MCF 10A (cell line): ENCODE results near the gene VTCN1. TPM values are rescaled to one million over a fixed set of nuclear protein-coding genes. Genes with fewer than 3 reads are reported as not detected.

Source experiments
- BruUV-seq: library from RNA; stranded (reverse); fragments of 400-500 nt; replicated peaks from 2 replicates; lab custom pipeline; 2021; lab: Mats Ljungman, UMichigan
- CTCF ChIA-PET: fragments of 300-600 bp; sonication (Branson Sonifier 250); formaldehyde crosslinking; extraction: SDS; loops from one replicate; lab custom pipeline; 2021; ENCODE audit warnings: antibody characterized with exemption, inconsistent platforms; lab: Yijun Ruan, JAX
- POLR2A ChIA-PET: fragments of 300-600, 350-650 bp; sonication (Branson Sonifier 250); formaldehyde crosslinking; extraction: SDS; loops from one replicate; lab custom pipeline; 2020; ENCODE audit warnings: antibody characterized with exemption, inconsistent platforms; lab: Yijun Ruan, JAX
- DNase-seq: peaks from one replicate; pipeline ENCODE4 v3.0.0-alpha.2; 2018; ENCODE audit not compliant: unreplicated experiment
- H3K27ac Mint-ChIP-seq: one replicate; pipeline ENCODE4 v1.8.0; 2022; ENCODE audit warnings: mild to moderate bottlenecking, low read depth, mixed read lengths; ENCODE audit not compliant: unreplicated experiment
- H3K27me3 Mint-ChIP-seq: one replicate; pipeline ENCODE4 v1.8.0; 2022; ENCODE audit warnings: mixed read lengths; ENCODE audit not compliant: insufficient read depth, unreplicated experiment
- H3K36me3 Mint-ChIP-seq: one replicate; pipeline ENCODE4 v1.8.0; 2022; ENCODE audit warnings: mild to moderate bottlenecking, moderate library complexity, mixed read lengths; ENCODE audit not compliant: insufficient read depth, unreplicated experiment
- H3K4me1 Mint-ChIP-seq: one replicate; pipeline ENCODE4 v1.8.0; 2022; ENCODE audit warnings: mixed read lengths; ENCODE audit not compliant: insufficient read depth, unreplicated experiment
- H3K4me3 Mint-ChIP-seq: one replicate; pipeline ENCODE4 v1.8.0; 2022; ENCODE audit warnings: mild to moderate bottlenecking, moderate library complexity, mixed read lengths; ENCODE audit not compliant: unreplicated experiment
- H3K9me3 Mint-ChIP-seq: one replicate; pipeline ENCODE4 v1.8.0; 2022; ENCODE audit warnings: mixed read lengths; ENCODE audit not compliant: unreplicated experiment
- intact Hi-C: fragments of 100-400 bp; cut with micrococcal nuclease; formaldehyde crosslinking; loops from 2 replicates; pipeline ENCODE4 v1.14.1; 2022
- total RNA-seq: library from RNA; stranded (reverse); gene quantifications from 2 replicates; pipeline ENCODE4 v1.2.3, GENCODE V29; 2022
- TF ChIP-seq, protein P1 (sequence below): fragments of 200-600 bp; IDR thresholded peaks from one replicate; pipeline ENCODE4 v1.8.0; 2022; ENCODE audit warnings: antibody characterized with exemption, mild to moderate bottlenecking; ENCODE audit not compliant: unreplicated experiment

The VTCN1 gene
- total RNA-seq, 1 experiment from 2014 or later: not detected

DNA sequence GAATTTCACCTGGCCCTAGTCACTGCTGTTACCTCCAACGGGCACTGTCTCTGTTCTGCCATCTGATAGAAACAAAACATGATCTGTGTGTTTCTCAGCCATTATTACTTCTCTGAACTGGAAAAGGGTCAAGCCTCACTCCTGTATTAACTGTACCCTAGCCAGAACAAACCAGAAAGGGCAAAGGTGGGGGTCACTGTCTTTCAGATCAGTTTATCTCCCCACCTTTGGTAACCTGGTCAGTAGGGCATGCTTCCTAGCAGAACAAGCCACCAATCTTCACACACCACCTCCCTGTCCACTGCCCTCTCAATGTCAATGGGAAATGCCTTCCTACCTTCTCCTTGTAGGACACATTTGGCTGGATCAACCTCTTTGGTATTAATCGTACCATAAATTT is 93.0 kb downstream of the VTCN1 start:
- Mint-ChIP-seq H3K9me3 (no peaks in the 10 kb centered on the region), H3K4me1 (no peaks in the 10 kb centered on the region), H3K27me3 (no peaks in the 10 kb centered on the region), H3K4me3 (no peak overlapping the region), H3K36me3 (no peaks in the 10 kb centered on the region), H3K27ac (no peak overlapping the region)
- no peak for DNase-seq
- TF ChIP-seq, protein P1, sequence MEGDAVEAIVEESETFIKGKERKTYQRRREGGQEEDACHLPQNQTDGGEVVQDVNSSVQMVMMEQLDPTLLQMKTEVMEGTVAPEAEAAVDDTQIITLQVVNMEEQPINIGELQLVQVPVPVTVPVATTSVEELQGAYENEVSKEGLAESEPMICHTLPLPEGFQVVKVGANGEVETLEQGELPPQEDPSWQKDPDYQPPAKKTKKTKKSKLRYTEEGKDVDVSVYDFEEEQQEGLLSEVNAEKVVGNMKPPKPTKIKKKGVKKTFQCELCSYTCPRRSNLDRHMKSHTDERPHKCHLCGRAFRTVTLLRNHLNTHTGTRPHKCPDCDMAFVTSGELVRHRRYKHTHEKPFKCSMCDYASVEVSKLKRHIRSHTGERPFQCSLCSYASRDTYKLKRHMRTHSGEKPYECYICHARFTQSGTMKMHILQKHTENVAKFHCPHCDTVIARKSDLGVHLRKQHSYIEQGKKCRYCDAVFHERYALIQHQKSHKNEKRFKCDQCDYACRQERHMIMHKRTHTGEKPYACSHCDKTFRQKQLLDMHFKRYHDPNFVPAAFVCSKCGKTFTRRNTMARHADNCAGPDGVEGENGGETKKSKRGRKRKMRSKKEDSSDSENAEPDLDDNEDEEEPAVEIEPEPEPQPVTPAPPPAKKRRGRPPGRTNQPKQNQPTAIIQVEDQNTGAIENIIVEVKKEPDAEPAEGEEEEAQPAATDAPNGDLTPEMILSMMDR: no peak
- no TSS peak for BruUV-seq
- POLR2A ChIA-PET: no interaction called here
- CTCF ChIA-PET: interaction anchor here (1.0 to 1.9 kb wide), 3 partner anchors 9 to 11 kb away, joined by 3 to 10 read pairs (median 4); no protein-coding TSS in a partner anchor
- intact Hi-C loops: no loop called here

DNA sequence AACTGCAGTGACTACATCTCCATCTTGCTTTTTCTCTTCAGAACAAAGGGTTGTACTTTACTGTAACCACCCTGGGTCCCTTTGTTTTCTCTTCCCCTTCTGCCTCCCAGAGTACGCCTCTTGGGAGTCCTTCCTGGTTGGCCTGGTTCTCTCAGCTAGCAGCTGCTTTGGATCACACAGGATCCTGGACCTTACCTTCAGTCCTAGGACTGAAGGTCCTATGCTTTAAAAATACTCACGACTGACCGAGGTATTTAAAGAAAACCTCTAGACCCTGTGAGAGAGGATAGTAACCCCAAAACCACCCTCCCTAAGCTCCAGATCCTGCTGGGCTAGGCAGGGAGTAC is 94.0 kb downstream of the VTCN1 start:
- no TSS peak for BruUV-seq
- no peaks in the 10 kb centered on the region for H3K4me1 Mint-ChIP-seq
- POLR2A ChIA-PET: no interaction called here

DNA sequence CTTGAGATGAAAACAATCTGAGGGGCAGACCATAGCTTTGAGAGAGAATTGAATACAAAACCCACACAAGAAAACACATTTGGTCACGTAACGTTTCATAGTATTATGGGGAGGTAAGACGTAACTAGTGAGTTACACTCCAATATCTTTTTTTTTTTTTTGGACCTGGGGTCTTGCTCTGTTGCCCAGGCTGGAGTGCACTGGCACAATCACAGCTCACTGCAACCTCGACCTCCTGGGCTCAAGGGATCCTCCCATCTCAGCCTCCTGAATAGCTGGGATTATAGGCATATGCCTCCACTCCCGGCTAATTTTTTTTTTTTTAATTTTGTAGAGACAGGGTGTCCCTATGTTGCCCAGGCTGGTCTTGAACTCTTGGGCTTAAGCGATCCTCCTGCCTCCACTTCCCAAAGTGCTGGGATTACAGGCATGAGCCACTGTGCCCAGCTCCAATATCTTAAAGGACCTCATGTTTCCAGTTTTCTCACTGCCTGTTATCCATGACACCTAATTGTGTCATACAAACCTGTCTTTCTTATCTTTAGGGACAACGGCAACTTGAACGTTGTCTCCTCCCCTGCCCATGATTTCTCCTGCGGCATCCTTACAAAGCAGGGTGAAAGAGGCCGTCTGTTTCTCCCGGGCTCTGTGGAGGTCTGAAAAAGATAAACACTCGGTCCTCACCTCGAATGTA is 94.5 kb downstream of the VTCN1 start:
- TF ChIP-seq, protein P1: no peak
- ChIA-PET CTCF (interaction anchor here (0.5 to 2.9 kb wide), 8 partner anchors 8 to 899 kb away, joined by 3 to 14 read pairs (median 3); partner anchors contain the start of gene TTF2), POLR2A (interaction anchor here (1.4 kb wide), 1 partner anchor 23 kb away, joined by 4 read pairs; no protein-coding TSS in a partner anchor)
- Mint-ChIP-seq H3K27ac (no peak overlapping the region), H3K4me1 (no peaks in the 10 kb centered on the region), H3K4me3 (no peak overlapping the region), H3K27me3 (no peaks in the 10 kb centered on the region), H3K36me3 (no peaks in the 10 kb centered on the region), H3K9me3 (no peaks in the 10 kb centered on the region)
- BruUV-seq: no TSS peak
- intact Hi-C loops: no loop called here
- DNase-seq: no peak

More for the DNA sequence above, 94.0 kb downstream of the VTCN1 start:
- intact Hi-C loops: no loop called here
- CTCF ChIA-PET: interaction anchor here (0.5 to 1.1 kb wide), 7 partner anchors 8 to 899 kb away, joined by 3 to 4 read pairs (median 3); partner anchors contain the start of gene TTF2
- no peak overlapping the region for H3K4me3 Mint-ChIP-seq
- H3K27ac Mint-ChIP-seq: no peak overlapping the region
- no peak for DNase-seq
- H3K27me3 Mint-ChIP-seq: no peaks in the 10 kb centered on the region
- H3K36me3 Mint-ChIP-seq: no peaks in the 10 kb centered on the region
- TF ChIP-seq, protein P1: no peak
- no peaks in the 10 kb centered on the region for H3K9me3 Mint-ChIP-seq

GRCh38 chr1:117114877-117115276 is 95.8 kb downstream of the VTCN1 start:
- Mint-ChIP-seq H3K4me3 (no peak overlapping the region), H3K36me3 (no peaks in the 10 kb centered on the region), H3K4me1 (peaks cover 9% of the 10 kb centered on the region), H3K27me3 (no peaks in the 10 kb centered on the region), H3K27ac (no peak overlapping the region), H3K9me3 (no peaks in the 10 kb centered on the region)
- CTCF ChIA-PET: interaction anchor here (0.9 to 2.9 kb wide), 3 partner anchors 17 to 169 kb away, joined by 3 to 14 read pairs (median 4); no protein-coding TSS in a partner anchor
- intact Hi-C loops: no loop called here
- no peak for DNase-seq
- TF ChIP-seq, protein P1: no peak
- BruUV-seq: no TSS peak
- POLR2A ChIA-PET: interaction anchor here (1.4 kb wide), 1 partner anchor 22 kb away, joined by 4 read pairs; no protein-coding TSS in a partner anchor
